ENCODE results near the gene INPP5D.
"Not testable (repeated sequence)": the region's sequence is repeated elsewhere in the genome, so short reads cannot be mapped to it uniquely, and the experiment has no call there.

The INPP5D gene

DNA sequence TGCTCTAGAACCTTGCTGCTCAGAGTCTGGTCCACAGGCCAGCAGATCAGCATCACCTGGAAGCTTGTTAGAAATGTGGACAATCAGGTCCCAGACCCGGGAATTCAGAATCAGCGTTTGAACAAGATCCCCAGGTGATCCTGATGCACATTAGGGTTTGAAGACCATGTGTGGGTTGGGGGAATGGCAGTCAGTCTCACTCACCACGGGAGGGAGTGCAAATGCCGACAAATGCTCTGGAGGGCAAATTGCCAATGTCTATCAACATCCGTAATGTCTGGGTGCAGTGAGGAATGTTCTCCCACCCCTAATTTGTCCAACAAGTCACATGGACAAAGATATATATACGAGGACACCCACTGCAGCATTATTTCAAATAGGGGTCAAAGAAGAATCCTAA, 34.5 kb downstream of the INPP5D start:
- no peak for DNase-seq

DNA sequence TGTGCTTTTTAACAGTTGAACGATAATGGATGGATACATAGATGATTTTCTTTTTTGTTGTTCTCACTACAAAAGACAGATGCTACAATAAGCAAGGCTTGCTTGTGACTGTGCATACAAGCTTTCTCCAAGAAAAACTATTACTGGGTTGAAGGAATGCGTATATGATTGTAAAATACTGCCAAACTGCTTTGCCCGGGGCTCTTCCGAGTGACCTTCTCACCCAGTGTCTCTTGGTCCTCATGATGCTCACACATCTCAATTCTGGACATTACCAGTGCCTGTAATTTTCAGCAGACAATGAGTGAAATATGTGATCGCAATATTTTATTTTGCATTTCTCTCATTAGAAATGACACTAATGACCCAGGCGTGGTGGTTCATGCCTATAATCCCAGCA, 35.9 kb downstream of the INPP5D start:
- DNase-seq = no peak

GRCh38 chr2:233098618-233099017, 38.5 kb downstream of the INPP5D start:
- no peak for DNase-seq

GRCh38 chr2:233099820-233100191, 39.7 kb downstream of the INPP5D start:
- DNase-seq = not testable (repeated sequence)

GRCh38 chr2:233100192-233100998, 40.3 kb downstream of the INPP5D start:
- no peak for DNase-seq

GRCh38 chr2:233101141-233101540, 41.0 kb downstream of the INPP5D start:
- no peak for DNase-seq

DNA sequence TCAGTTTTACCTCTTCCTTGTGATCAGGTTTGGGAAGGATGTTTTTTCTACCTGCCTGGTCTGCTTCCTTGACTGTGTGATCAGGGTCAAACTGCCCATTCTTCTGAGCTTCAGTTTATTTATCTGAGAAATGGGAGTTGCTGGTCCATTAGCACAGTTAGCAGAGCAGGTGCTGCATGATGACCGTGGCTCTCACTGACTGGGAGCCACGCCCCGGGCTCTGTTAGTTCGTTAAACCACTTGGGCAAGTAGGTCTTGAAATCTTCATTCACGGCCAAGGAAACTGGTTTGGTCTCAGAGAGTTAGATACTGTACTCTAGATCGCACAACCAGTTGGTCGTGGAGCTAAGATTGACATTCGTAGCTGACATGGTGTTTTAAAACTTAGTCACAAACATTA, 41.7 kb downstream of the INPP5D start:
- no peak for DNase-seq

GRCh38 chr2:233105156-233105895, 45.2 kb downstream of the INPP5D start:
- DNase-seq = no peak

GRCh38 chr2:233105930-233106329, 45.8 kb downstream of the INPP5D start:
- DNase-seq = no peak

DNA sequence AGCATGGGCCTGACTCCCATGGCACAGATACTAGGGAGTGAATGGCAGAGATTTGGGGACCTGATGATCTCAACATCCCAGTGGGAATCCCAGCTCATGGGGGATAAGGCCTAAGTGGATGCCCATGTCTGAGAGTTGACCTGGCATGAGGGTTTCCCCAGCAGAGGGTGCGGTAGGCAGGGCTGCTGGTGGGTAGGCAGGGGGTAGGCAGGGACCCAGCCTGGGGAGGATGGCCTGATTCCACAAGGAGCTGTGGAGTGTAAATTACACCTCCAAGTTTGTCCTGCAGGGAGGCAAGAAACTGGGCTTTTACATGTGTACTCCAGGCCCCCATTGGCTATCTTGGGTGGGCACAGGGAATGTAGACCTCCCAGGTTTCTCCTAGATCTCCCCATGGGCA, 46.9 kb downstream of the INPP5D start:
- no peak for DNase-seq

DNA sequence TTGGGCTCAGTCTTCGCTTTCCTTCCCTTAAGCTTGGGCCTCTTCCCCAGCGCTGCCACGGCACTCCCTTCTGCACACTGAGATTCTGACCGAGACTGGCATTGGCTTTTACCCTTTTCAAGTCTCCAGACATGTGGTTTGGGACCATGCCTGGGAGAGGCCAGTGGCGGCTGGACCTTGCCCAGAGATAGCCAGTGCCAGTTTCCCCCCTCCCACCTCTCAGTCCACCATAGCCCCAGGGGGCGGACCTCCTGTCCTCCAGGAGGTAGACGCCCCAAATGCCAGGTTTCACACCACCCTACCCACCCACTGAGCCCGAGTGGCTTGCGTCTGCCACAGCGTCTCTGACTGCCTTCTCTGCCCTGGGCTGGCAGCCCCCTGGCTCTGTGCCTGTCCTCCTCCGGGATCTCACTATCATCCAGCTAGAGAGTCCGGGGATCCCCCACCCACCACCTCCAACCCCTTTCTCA, 47.7 kb downstream of the INPP5D start:
- DNase-seq = no peak

GRCh38 chr2:233108611-233109490, 48.7 kb downstream of the INPP5D start:
- no peak for DNase-seq

- no peak for DNase-seq
Observed at GRCh38 chr2:233111427-233111826, 51.3 kb downstream of the INPP5D start.

GRCh38 chr2:233112329-233112728, 52.2 kb downstream of the INPP5D start:
- no peak for DNase-seq

DNA sequence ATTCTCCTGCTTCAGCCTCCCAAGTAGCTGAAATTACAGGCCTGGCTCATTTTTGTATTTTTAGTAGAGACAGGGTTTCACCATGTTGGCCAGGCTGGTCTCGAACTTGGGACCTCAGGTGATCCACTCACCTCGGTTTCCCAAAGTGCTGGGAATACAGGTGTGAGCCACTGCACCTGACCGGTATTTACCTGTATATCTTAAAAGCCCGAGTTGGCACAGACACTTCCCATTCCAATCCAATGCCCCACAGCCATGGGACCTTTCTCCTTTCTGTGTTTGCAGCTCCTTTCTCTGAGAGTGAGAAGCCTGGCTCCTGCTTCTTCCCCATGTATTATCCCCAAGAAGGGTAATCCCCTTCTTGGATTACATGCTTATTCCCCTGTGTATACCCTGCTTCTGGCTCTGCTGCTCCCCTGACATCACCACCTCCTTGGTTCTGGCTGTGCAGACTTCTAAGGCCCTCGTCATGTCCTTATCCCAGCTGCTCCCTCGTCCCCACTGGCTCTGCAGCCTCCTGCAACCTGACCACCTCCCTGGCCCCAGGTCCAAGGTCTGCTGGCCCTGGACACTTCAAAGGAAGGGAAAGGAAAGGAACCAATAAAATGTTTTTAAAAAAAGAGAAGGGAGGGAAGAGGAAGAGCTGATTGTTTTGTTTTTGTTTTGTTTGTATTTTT, 52.8 kb downstream of the INPP5D start:
- no peak for DNase-seq

GRCh38 chr2:233114421-233114861, 54.3 kb downstream of the INPP5D start:
- no peak for DNase-seq

GRCh38 chr2:233115121-233115520, 55.0 kb downstream of the INPP5D start:
- no peak for DNase-seq

GRCh38 chr2:233115741-233116140, 55.6 kb downstream of the INPP5D start:
- no peak for DNase-seq

DNA sequence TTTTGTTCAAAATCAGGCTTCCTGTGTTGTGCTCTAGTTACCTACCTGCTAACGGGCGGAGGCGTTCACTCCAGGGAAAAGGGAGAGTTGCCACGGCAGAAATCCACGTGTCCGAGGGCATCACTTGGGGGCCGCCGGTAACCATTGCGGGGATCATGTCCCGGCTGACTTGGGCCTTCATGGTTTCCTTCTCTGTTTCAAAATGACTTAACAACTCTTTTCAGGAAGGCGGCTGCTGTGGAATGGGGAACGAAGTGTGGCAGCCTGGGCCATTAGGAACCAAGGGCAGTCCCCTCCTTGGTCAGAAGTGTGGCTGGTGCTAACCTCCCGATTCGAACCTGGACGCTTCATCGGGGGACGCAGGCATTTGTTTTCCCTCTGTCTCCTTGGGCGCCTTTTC, 56.8 kb downstream of the INPP5D start:
- DNase-seq = no peak

- DNase-seq = no peak
Observed at GRCh38 chr2:233117351-233117750, 57.2 kb downstream of the INPP5D start.

GRCh38 chr2:233117811-233118647, 57.9 kb downstream of the INPP5D start:
- DNase-seq = no peak

GRCh38 chr2:233118648-233119000, 58.5 kb downstream of the INPP5D start:
- DNase-seq = no peak
